Testis (tissue), 3 donors: ENCODE data around the gene SSBP3. TPM values are rescaled to one million over a fixed set of nuclear protein-coding genes. Genes with fewer than 3 reads are reported as not detected.
A peak's percentile ranks its signal among the peaks of the same experiment; 100 is the strongest.

ENCODE experiments used
- DNase-seq: peaks from one replicate; pipeline ENCODE4 v3.0.0-alpha.2; 2019
- H3K27ac ChIP-seq, 2 donors: fragments of 200-600 bp; sonication (generic); one replicate each; pipeline ENCODE4 v1.5.1; 2019
- H3K27me3 ChIP-seq: fragments of 200-600 bp; sonication (generic); one replicate; pipeline ENCODE4 v1.5.1; 2019
- H3K36me3 ChIP-seq: fragments of 200-600 bp; sonication (generic); one replicate; pipeline ENCODE4 v1.5.1; 2017; ENCODE audit warnings: low read depth; ENCODE audit errors: missing control alignments
- H3K4me1 ChIP-seq: fragments of 200-600 bp; sonication (generic); one replicate; pipeline ENCODE4 v1.5.1; 2019
- H3K4me3 ChIP-seq, 2 donors: fragments of 200-600 bp; sonication (generic); one replicate each; pipeline ENCODE4 v1.5.1; 2017 to 2019
- H3K9me3 ChIP-seq: fragments of 200-600 bp; sonication (generic); one replicate; pipeline ENCODE4 v1.5.1; 2017
- POLR2A ChIP-seq: fragments of 450-650 bp; IDR thresholded peaks from one replicate; pipeline ENCODE4 v1.6.1; 2017; ENCODE audit warnings: antibody characterized with exemption, mild to moderate bottlenecking, moderate library complexity
- WGBS, 2 donors: methylation state at CpG; one replicate each; pipeline ENCODE4 v1.1.5; 2018; 5-methylcytosine and 5-hydroxymethylcytosine counted together
- intact Hi-C: fragments of 100-400 bp; cut with DNase I; formaldehyde crosslinking; loops from one replicate; pipeline ENCODE4 v1.15.1; 2023; ENCODE audit warnings: low total_unique reads
- polyA plus RNA-seq: library from polyadenylated mRNA; stranded (reverse); fragments of 350-450 nt; fragmentation: Illumina TruSeq; extraction: RNeasy Lipid Tissue Mini Kit (QIAGEN cat#74804); gene quantifications from one replicate; pipeline ENCODE4 v1.2.3, GENCODE V29; 2014; ENCODE audit warnings: low read depth, low replicate concordance; ENCODE audit not compliant: insufficient read depth
- total RNA-seq, 2 donors: library from RNA; depleted of rRNA; stranded (reverse); fragments of >200 nt; gene quantifications; one replicate each; pipeline ENCODE4 v1.2.3, GENCODE V29; 2016
- TF ChIP-seq, protein P1 (sequence below), 3 experiments: fragments of 450-650 bp in 2 of 3; fragments of 200-600 bp in 1 of 3; sonication (generic) in 1 of 3; IDR thresholded peaks; one replicate each; pipeline ENCODE4 v1.5.1; 2016 to 2019; ENCODE audit warnings: antibody characterized with exemption in 3 of 3, mild to moderate bottlenecking in 2 of 3, moderate library complexity in 1 of 3

SSBP3 gene
- total and polyA plus RNA-seq, 3 donors from 2014 or later: 88.8 to 99.0 (median 91.6) TPM

DNA sequence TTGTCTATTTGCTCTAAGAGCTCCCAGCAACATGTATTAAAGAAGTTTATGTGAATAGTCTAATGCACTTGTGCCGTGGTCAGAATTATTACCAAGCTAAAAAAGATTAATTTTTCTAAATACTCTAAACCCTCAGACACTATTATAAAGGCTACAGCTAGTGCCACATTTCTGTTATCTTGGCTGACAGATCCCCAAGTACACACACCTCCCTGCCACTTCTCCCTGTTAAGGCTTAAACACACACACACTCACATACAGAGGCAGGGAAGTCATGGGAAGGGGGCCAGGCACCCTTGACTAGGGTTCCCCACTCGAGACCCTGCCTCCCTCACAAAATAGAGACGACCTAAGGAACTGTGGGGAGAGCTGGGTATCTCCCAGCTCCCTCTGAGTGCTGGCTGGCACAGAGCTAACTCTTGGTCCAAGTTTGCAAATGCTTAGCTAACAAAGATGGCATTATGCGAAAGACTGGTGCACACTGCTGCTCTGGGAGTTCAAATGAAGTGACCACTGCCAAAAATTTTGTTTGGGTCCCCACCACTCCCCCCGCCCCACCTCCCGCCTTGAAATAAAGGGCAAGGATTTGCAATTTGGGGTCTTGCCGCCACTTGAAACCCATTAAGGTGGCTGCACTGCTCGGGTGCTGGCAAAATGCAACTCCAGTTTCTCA lies 9.8 kb downstream of the SSBP3 start:
- Histone ChIP-seq H3K36me3 (no peaks in the 10 kb centered on the region), H3K27me3 (no peaks in the 10 kb centered on the region), H3K4me1 (peaks cover 41% of the 10 kb centered on the region), H3K27ac (no peak overlapping the region), H3K4me3 (no peak overlapping the region), H3K9me3 (no peaks in the 10 kb centered on the region)
- DNase-seq: peak; percentile 63
- intact Hi-C loops: no loop called here
- 66 to 77% methylated on average over 8 of the region's 8 CpGs for WGBS, 2 donors
- TF ChIP-seq, protein P1, sequence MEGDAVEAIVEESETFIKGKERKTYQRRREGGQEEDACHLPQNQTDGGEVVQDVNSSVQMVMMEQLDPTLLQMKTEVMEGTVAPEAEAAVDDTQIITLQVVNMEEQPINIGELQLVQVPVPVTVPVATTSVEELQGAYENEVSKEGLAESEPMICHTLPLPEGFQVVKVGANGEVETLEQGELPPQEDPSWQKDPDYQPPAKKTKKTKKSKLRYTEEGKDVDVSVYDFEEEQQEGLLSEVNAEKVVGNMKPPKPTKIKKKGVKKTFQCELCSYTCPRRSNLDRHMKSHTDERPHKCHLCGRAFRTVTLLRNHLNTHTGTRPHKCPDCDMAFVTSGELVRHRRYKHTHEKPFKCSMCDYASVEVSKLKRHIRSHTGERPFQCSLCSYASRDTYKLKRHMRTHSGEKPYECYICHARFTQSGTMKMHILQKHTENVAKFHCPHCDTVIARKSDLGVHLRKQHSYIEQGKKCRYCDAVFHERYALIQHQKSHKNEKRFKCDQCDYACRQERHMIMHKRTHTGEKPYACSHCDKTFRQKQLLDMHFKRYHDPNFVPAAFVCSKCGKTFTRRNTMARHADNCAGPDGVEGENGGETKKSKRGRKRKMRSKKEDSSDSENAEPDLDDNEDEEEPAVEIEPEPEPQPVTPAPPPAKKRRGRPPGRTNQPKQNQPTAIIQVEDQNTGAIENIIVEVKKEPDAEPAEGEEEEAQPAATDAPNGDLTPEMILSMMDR (IDR thresholded peaks at IDR 0.05): no peak
- TF ChIP-seq POLR2A: no peak

GRCh38 chr1:54395281-54395934 lies 10.8 kb downstream of the SSBP3 start:
- intact Hi-C loops: no loop called here
- no peaks in the 10 kb centered on the region for H3K9me3 ChIP-seq
- H3K4me3 ChIP-seq: no peak overlapping the region
- no peak for DNase-seq
- H3K4me1 ChIP-seq: peaks cover 51% of the 10 kb centered on the region
- 73 to 83% methylated on average over 9 to 11 of the region's 11 CpGs for WGBS, 2 donors
- no peak overlapping the region for H3K27ac ChIP-seq
- no peaks in the 10 kb centered on the region for H3K36me3 ChIP-seq
- no peaks in the 10 kb centered on the region for H3K27me3 ChIP-seq
- TF ChIP-seq POLR2A: no peak
- TF ChIP-seq, protein P1 (IDR thresholded peaks at IDR 0.05): no peak

DNA sequence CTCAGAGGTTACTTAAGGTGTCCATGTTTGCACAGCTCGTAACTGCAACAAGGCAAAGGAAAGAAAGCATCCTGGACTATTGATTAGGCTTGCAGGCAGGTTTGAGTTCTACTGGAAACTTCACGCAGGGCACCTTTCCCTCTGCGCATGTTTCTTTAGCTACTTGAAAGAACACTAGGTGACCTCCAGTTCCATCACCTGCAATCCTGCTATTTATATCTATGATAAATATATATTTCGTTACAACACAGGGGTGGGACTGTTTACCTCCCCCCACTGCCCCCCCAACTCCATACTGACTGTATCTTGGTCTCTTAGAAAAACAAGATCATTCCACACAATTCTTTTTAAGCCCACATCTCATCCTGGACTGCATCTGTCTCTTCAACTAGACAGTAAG lies 12.1 kb downstream of the SSBP3 start:
- H3K4me3 ChIP-seq: no peak overlapping the region
- no peaks in the 10 kb centered on the region for H3K36me3 ChIP-seq
- 73 to 89% methylated on average over 4 of the region's 4 CpGs for WGBS, 2 donors
- DNase-seq: no peak
- no peaks in the 10 kb centered on the region for H3K9me3 ChIP-seq
- intact Hi-C loops: no loop called here
- peaks cover 53% of the 10 kb centered on the region for H3K4me1 ChIP-seq
- H3K27ac ChIP-seq: no peak overlapping the region
- no peaks in the 10 kb centered on the region for H3K27me3 ChIP-seq
- TF ChIP-seq, protein P1 (IDR thresholded peaks at IDR 0.05): no peak

- Histone ChIP-seq H3K36me3 (no peaks in the 10 kb centered on the region), H3K4me1 (peaks cover 44% of the 10 kb centered on the region), H3K4me3 (no peak overlapping the region), H3K27ac (no peak overlapping the region), H3K27me3 (no peaks in the 10 kb centered on the region), H3K9me3 (no peaks in the 10 kb centered on the region)
- DNase-seq: no peak
- intact Hi-C loops: no loop called here
- WGBS, 2 donors: 70 to 84% methylated on average over 3 of the region's 3 CpGs
- TF ChIP-seq, protein P1 (IDR thresholded peaks at IDR 0.05): no peak
- TF ChIP-seq POLR2A: no peak
These were observed 13.8 kb downstream of the SSBP3 start for GRCh38 chr1:54392401-54392800.
